Cardiac fibroblast (primary cell): ENCODE data around the gene PLSCR2.
A peak's percentile ranks its signal among the peaks of the same experiment; 100 is the strongest.
"Not testable (repeated sequence)": the region's sequence is repeated elsewhere in the genome, so short reads cannot be mapped to it uniquely, and the experiment has no call there.

Experiments used
- DNase-seq, 2 donors: peaks; one replicate each; pipeline versions ENCODE4 v3.0.0 to v3.0.0-alpha.2; 2010; ENCODE audit warnings: low read depth in 2 of 2
- H3K4me3 ChIP-seq, 2 donors: replicated peaks in 1 of 2; 1 replicate in 1 of 2; 2 replicates in 1 of 2; pipeline ENCODE4 v1.5.1; 2011; ENCODE audit warnings: low read depth in 2 of 2, low read length in 2 of 2, mild to moderate bottlenecking in 2 of 2, moderate library complexity in 1 of 2
- TF ChIP-seq, protein P1 (sequence below): IDR thresholded peaks from one replicate; pipeline ENCODE4 v1.5.1; 2011; ENCODE audit warnings: low read depth, mild to moderate bottlenecking, low read length, inconsistent platforms

Gene PLSCR2

GRCh38 chr3:146485297-146485696 is 15.9 kb upstream of the PLSCR2 start:
- TF ChIP-seq, protein P1, sequence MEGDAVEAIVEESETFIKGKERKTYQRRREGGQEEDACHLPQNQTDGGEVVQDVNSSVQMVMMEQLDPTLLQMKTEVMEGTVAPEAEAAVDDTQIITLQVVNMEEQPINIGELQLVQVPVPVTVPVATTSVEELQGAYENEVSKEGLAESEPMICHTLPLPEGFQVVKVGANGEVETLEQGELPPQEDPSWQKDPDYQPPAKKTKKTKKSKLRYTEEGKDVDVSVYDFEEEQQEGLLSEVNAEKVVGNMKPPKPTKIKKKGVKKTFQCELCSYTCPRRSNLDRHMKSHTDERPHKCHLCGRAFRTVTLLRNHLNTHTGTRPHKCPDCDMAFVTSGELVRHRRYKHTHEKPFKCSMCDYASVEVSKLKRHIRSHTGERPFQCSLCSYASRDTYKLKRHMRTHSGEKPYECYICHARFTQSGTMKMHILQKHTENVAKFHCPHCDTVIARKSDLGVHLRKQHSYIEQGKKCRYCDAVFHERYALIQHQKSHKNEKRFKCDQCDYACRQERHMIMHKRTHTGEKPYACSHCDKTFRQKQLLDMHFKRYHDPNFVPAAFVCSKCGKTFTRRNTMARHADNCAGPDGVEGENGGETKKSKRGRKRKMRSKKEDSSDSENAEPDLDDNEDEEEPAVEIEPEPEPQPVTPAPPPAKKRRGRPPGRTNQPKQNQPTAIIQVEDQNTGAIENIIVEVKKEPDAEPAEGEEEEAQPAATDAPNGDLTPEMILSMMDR: no peak
- no peak for DNase-seq
- no peak overlapping the region for H3K4me3 ChIP-seq

- no peak for DNase-seq
- TF ChIP-seq, protein P1: no peak
- no peak overlapping the region for H3K4me3 ChIP-seq
These were observed 6.9 kb upstream of the PLSCR2 start for GRCh38 chr3:146476094-146476740.

GRCh38 chr3:146474976-146475375 is 5.6 kb upstream of the PLSCR2 start:
- H3K4me3 ChIP-seq, DNase-seq: not testable (repeated sequence)

DNA sequence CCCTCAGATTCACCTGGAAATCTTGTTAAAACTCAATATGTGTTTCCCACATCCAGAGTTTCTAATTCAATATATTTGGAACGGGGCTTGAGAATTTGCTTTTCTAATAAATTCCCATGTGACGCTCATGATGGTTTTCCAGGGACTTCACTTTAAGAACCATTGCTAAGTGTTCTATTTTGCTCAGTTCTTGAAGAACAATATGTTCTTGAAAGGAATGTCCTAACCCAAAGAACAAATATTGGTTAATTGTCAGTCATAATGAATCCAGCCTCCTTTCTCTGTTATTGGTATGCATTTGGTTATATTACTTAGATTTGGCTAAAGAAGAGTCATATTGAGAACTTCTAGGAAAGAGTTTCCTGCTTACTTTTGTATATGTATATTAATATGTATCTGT is 4.4 kb upstream of the PLSCR2 start:
- peak in 1 of 2 donors; percentile 43 for DNase-seq
- no peak overlapping the region for H3K4me3 ChIP-seq
- TF ChIP-seq, protein P1: no peak

GRCh38 chr3:146472611-146473010 is 3.2 kb upstream of the PLSCR2 start:
- DNase-seq: peak in 1 of 2 donors; percentile 17
- TF ChIP-seq, protein P1: no peak

DNA sequence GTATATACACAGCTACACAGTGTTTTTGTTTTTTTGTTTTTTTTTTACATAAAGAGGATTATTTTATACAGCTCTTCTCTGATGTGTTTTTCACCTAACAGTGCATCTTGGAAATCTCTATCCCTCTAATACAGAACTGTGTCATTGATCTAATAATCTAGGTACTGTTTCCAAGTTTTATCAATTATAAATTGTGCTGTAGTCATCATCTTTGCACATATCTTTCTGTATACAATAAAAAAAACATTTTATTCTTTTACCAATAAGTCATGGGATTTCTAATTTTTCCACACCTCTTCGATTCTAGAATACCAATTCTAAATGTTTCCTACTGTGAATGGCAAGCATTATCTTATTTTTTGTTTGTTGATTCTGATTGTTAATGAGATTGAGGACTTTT is 1.7 kb upstream of the PLSCR2 start:
- no peak overlapping the region for H3K4me3 ChIP-seq
- DNase-seq: no peak
- TF ChIP-seq, protein P1: no peak

More at GRCh38 chr3:146472611-146473010, 3.2 kb upstream of the PLSCR2 start:
- H3K4me3 ChIP-seq: no peak overlapping the region

DNA sequence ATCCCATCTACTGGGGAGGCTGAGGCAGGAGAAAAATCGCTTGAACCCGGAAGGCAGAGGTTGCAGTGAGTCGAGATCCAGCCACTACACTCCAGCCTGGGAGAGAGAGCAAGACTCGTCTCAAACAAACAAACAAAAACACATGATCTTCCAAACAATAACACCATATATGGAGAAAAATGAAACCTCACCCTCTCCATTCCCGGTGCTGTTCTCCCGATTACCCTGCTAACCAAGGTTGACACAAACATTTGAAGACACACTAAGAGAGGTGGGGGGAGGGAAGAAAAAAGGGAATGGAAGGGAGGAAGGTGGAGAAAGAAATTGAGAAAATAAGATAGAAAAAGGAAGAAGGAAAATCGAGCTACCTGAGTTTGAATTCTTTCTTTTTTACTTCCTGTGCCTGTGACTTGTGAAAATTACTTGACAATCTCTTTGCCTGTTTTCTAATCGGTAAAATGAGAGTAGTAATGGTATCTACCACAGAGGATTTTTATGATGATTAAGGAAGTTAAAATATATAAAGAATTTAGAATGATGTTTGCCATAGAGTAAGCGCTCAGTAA is 1.1 kb upstream of the PLSCR2 start:
- no peak overlapping the region for H3K4me3 ChIP-seq
- TF ChIP-seq, protein P1: no peak
- no peak for DNase-seq
